ENCODE measurements around the gene TMEM121B. TPM values are rescaled to one million over a fixed set of nuclear protein-coding genes. Genes with fewer than 3 reads are reported as not detected.

The TMEM121B gene
- total and polyA plus RNA-seq, 4 donors, result 0.06 to 0.17 (median 0.10) TPM

DNA sequence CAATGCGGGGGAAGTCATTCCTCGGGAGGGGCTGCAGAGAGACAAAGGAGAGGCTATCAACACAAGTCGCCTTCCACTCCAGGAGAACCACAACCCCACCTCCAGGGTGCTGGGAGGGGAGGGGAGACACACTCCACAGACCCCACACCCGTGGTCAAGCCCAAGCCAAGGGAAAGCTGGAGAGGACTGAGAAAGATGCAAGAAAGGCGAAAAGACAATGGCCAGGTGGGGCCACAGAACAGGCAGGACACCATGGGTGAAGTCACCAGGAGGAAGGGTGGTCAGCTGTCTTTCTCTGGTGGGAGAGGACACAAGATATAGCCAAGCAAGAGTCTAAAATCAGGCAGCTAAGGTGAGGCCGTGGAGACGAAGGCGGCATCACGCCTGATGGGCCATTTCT is 21.9 kb upstream of the TMEM121B start:
- H3K27me3 ChIP-seq (ENCODE audit: control insufficient read depth in 4 of 4, insufficient read depth in 4 of 4, low read length in 3 of 4), result no peaks in the 10 kb centered on the region
- H3K4me1 ChIP-seq (ENCODE audit: control insufficient read depth in 4 of 4, insufficient read depth in 4 of 4, low read length in 3 of 4), result no peaks in the 10 kb centered on the region
- 96% methylated on average over 9 of the region's 9 CpGs for WGBS
- no peak overlapping the region for H3K9ac ChIP-seq (ENCODE audit: low read depth in 1 of 2, low read length in 2 of 2)
- no peak overlapping the region for H3K4me3 ChIP-seq (ENCODE audit: low read depth in 1 of 3, low read length in 3 of 3)
- no peaks in the 10 kb centered on the region for H3K9me3 ChIP-seq (ENCODE audit: control insufficient read depth in 4 of 4, low read length in 3 of 4)
- no peak overlapping the region for H3K27ac ChIP-seq (ENCODE audit: low read depth in 1 of 2, low read length in 2 of 2)
- no peak for TF ChIP-seq FOXA1 (IDR thresholded peaks at IDR 0.05)
- no peak for TF ChIP-seq SP1 (IDR thresholded peaks at IDR 0.05)
- TF ChIP-seq JUND (IDR thresholded peaks at IDR 0.05), result no peak
- TF ChIP-seq, protein P1, sequence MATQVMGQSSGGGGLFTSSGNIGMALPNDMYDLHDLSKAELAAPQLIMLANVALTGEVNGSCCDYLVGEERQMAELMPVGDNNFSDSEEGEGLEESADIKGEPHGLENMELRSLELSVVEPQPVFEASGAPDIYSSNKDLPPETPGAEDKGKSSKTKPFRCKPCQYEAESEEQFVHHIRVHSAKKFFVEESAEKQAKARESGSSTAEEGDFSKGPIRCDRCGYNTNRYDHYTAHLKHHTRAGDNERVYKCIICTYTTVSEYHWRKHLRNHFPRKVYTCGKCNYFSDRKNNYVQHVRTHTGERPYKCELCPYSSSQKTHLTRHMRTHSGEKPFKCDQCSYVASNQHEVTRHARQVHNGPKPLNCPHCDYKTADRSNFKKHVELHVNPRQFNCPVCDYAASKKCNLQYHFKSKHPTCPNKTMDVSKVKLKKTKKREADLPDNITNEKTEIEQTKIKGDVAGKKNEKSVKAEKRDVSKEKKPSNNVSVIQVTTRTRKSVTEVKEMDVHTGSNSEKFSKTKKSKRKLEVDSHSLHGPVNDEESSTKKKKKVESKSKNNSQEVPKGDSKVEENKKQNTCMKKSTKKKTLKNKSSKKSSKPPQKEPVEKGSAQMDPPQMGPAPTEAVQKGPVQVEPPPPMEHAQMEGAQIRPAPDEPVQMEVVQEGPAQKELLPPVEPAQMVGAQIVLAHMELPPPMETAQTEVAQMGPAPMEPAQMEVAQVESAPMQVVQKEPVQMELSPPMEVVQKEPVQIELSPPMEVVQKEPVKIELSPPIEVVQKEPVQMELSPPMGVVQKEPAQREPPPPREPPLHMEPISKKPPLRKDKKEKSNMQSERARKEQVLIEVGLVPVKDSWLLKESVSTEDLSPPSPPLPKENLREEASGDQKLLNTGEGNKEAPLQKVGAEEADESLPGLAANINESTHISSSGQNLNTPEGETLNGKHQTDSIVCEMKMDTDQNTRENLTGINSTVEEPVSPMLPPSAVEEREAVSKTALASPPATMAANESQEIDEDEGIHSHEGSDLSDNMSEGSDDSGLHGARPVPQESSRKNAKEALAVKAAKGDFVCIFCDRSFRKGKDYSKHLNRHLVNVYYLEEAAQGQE (IDR thresholded peaks at IDR 0.05), result no peak
- TF ChIP-seq, protein P2, sequence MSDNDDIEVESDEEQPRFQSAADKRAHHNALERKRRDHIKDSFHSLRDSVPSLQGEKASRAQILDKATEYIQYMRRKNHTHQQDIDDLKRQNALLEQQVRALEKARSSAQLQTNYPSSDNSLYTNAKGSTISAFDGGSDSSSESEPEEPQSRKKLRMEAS (IDR thresholded peaks at IDR 0.05), result no peak
- TF ChIP-seq GABPA (IDR thresholded peaks at IDR 0.05 in 1 of 2, conservative IDR thresholded peaks at IDR 0.05 in 1 of 2), result no peak
- TF ChIP-seq TAF1 (conservative IDR thresholded peaks at IDR 0.05), result no peak
- peaks cover 10 to 47% (median 35%) of the 10 kb centered on the region in 4 donors for H3K36me3 ChIP-seq (ENCODE audit: control insufficient read depth in 4 of 4, insufficient read depth in 3 of 4, low read depth in 1 of 4, low read length in 3 of 4)
- DNase-seq (ENCODE audit: low spot score), result no peak

DNA sequence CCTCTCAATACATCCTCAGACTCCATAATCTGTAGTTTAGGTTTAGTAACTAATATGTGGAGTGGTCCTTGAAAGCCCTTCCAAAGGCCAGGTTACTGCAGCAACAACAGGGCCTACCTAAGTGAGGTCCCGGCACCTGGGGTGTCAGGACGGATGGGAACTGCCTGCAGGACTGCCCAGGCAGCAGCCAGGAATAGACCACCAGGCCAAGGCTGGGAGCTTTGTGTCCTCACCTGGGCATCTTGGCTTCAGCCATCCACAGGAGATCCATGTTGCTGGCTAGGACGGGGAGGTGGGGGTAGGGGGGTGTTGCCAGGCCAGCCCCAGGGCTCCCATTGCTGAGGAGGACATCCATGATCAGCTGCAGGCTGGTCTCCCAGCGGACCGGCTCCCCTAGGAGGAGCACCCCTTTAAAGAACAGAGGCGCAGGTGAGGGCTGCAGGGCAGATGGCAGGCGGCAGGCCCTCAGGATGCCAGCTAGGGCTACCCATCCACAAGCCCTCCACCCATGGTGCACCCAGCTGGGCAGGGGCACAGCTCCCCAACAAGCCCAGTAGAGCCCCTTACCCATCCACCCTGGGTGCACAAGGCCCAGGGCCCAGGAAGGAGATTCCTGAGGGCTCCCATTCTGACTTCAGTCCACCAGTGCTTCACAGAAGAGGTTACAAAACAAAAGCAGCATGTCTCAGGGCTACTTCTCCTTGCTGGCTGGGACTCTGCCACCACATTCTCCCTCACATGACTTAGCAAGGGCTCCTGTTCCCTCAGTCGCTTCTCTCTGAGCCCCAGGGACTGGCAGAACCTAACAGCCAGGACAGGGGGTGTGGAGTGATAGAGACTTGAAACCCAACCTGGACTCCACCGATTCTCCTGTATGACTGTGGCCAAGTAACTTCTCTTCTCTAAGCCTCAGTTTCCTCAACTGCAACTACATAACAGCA is 19.9 kb upstream of the TMEM121B start:
- Histone ChIP-seq H3K27ac (ENCODE audit: low read depth in 1 of 2, low read length in 2 of 2) (no peak overlapping the region), H3K4me1 (ENCODE audit: control insufficient read depth in 4 of 4, insufficient read depth in 4 of 4, low read length in 3 of 4) (no peaks in the 10 kb centered on the region), H3K36me3 (ENCODE audit: control insufficient read depth in 4 of 4, insufficient read depth in 3 of 4, low read depth in 1 of 4, low read length in 3 of 4) (peaks cover 12 to 59% (median 38%) of the 10 kb centered on the region in 4 donors), H3K9ac (ENCODE audit: low read depth in 1 of 2, low read length in 2 of 2) (no peak overlapping the region), H3K27me3 (ENCODE audit: control insufficient read depth in 4 of 4, insufficient read depth in 4 of 4, low read length in 3 of 4) (no peaks in the 10 kb centered on the region), H3K9me3 (ENCODE audit: control insufficient read depth in 4 of 4, low read length in 3 of 4) (no peaks in the 10 kb centered on the region), H3K4me3 (ENCODE audit: low read depth in 1 of 3, low read length in 3 of 3) (no peak overlapping the region)
- DNase-seq (ENCODE audit: low spot score), result no peak
- WGBS, result 92% methylated on average over 9 of the region's 9 CpGs
- TF ChIP-seq FOXA1 (IDR thresholded peaks at IDR 0.05) (no peak), RAD21 (IDR thresholded peaks at IDR 0.05) (no peak), TAF1 (conservative IDR thresholded peaks at IDR 0.05) (no peak), NR2F2 (IDR thresholded peaks at IDR 0.05) (no peak), JUND (IDR thresholded peaks at IDR 0.05) (no peak), RXRA (IDR thresholded peaks at IDR 0.05) (no peak), HNF4A (conservative IDR thresholded peaks at IDR 0.05) (no peak), YY1 (IDR thresholded peaks at IDR 0.05) (no peak), EGR1 (IDR thresholded peaks at IDR 0.05; ENCODE audit: low read depth in 2 of 2) (no peak), HNF4G (IDR thresholded peaks at IDR 0.05) (no peak), SP1 (IDR thresholded peaks at IDR 0.05) (no peak), GABPA (IDR thresholded peaks at IDR 0.05 in 1 of 2, conservative IDR thresholded peaks at IDR 0.05 in 1 of 2) (no peak), FOXA2 (IDR thresholded peaks at IDR 0.05) (no peak)
- TF ChIP-seq, protein P1 (IDR thresholded peaks at IDR 0.05), result no peak
- TF ChIP-seq, protein P3, sequence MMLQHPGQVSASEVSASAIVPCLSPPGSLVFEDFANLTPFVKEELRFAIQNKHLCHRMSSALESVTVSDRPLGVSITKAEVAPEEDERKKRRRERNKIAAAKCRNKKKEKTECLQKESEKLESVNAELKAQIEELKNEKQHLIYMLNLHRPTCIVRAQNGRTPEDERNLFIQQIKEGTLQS (IDR thresholded peaks at IDR 0.05), result no peak
- TF ChIP-seq, protein P2 (IDR thresholded peaks at IDR 0.05), result no peak
- TF ChIP-seq, protein P4, sequence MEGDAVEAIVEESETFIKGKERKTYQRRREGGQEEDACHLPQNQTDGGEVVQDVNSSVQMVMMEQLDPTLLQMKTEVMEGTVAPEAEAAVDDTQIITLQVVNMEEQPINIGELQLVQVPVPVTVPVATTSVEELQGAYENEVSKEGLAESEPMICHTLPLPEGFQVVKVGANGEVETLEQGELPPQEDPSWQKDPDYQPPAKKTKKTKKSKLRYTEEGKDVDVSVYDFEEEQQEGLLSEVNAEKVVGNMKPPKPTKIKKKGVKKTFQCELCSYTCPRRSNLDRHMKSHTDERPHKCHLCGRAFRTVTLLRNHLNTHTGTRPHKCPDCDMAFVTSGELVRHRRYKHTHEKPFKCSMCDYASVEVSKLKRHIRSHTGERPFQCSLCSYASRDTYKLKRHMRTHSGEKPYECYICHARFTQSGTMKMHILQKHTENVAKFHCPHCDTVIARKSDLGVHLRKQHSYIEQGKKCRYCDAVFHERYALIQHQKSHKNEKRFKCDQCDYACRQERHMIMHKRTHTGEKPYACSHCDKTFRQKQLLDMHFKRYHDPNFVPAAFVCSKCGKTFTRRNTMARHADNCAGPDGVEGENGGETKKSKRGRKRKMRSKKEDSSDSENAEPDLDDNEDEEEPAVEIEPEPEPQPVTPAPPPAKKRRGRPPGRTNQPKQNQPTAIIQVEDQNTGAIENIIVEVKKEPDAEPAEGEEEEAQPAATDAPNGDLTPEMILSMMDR (IDR thresholded peaks at IDR 0.05; ENCODE audit: low read depth, low read length, missing input control), result no peak
- TF ChIP-seq, protein P5, sequence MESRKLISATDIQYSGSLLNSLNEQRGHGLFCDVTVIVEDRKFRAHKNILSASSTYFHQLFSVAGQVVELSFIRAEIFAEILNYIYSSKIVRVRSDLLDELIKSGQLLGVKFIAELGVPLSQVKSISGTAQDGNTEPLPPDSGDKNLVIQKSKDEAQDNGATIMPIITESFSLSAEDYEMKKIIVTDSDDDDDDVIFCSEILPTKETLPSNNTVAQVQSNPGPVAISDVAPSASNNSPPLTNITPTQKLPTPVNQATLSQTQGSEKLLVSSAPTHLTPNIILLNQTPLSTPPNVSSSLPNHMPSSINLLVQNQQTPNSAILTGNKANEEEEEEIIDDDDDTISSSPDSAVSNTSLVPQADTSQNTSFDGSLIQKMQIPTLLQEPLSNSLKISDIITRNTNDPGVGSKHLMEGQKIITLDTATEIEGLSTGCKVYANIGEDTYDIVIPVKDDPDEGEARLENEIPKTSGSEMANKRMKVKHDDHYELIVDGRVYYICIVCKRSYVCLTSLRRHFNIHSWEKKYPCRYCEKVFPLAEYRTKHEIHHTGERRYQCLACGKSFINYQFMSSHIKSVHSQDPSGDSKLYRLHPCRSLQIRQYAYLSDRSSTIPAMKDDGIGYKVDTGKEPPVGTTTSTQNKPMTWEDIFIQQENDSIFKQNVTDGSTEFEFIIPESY (IDR thresholded peaks at IDR 0.05), result no peak

All from liver (tissue), 9 donors.